RPMI7951 (cell line): Measurements from ENCODE around the gene EPHX1. TPM values are rescaled to one million over a fixed set of nuclear protein-coding genes. Genes with fewer than 3 reads are reported as not detected.
A peak's percentile ranks its signal among the peaks of the same experiment; 100 is the strongest.
"Not testable (repeated sequence)": the region's sequence is repeated elsewhere in the genome, so short reads cannot be mapped to it uniquely, and the experiment has no call there.

Experiments
- DNase-seq: peaks from one replicate; pipeline ENCODE4 v3.0.0-alpha.2; 2012; ENCODE audit warnings: low read depth
- total RNA-seq: library from RNA; depleted of rRNA; stranded (reverse); fragments of >200 nt; shearing (Covaris generic); gene quantifications from 2 replicates; pipeline ENCODE4 v1.2.3, GENCODE V29; 2014; rRNA removed

EPHX1 gene
- total RNA-seq, result 25.0 and 25.5 TPM in 2 replicates

DNA sequence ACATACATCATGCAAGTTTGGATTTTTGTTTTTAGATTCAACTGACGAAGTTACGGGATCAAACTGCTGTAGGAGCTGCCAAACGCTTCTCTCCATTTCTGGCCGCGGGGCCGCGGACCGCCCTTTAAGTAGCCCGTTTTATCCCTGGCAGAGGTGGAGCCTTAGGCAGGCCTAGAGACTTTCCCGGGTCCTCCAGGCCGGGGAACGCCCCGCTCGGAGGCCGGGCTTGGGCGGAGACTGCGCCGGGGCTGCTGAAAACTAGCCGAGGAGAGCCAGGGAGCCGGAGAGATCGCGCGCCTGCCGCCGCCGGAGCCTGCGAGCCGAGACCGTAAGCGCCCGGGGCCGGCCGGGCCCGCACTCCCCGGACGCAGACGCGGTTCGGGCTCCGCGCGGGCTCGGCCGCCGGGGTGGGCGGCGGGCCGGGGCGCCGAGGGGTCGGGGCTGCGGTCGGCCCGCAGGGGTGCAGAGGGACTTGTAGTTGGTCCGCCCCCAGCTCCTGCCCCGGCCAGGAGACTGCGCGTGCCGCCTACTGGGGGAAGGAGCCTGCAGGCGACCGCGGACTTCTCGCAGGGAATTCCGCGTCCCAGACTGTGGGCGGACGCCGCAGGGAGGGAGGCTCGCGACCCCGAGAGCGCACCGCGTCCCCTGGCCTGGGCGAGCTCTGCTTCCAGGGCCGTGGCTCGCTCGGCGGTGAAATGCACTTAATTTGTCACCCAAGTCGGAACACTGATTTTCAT is at the start of gene EPHX1:
Gene EPHX1, plus strand, starts transcription at position 283 of the 737 bp plus-strand sequence. CDS start 18,606 bp downstream, outside the sequence.
- DNase-seq, result peak; percentile 88

DNA sequence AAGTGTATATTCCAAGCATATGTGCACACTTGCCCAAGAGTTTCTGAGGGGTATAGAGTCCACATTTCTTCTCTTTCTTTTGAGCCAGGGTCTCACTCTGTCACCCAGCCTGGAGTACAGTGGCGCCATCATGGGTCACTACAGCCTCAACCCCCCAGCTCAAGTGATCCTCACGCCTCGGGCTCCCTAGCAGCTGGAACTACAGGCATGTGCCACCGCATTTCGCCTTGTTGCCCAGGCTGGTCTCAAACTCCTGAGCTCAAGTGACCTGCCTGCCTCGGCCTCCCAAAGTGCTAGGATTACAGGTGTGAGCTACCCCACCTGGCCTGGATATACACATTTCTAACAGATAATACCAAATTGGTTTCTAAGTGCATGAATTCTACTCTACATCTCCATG is 49.4 kb upstream of the EPHX1 start:
- no peak for DNase-seq

GRCh38 chr1:225761395-225761794 is 48.5 kb upstream of the EPHX1 start:
- not testable (repeated sequence) for DNase-seq

- no peak for DNase-seq
Observed at GRCh38 chr1:225762002-225762441, 47.9 kb upstream of the EPHX1 start.

GRCh38 chr1:225762444-225762843 is 47.5 kb upstream of the EPHX1 start:
- no peak for DNase-seq

- peak; percentile 94 for DNase-seq
Observed at GRCh38 chr1:225763716-225764548, 46.0 kb upstream of the EPHX1 start.

DNA sequence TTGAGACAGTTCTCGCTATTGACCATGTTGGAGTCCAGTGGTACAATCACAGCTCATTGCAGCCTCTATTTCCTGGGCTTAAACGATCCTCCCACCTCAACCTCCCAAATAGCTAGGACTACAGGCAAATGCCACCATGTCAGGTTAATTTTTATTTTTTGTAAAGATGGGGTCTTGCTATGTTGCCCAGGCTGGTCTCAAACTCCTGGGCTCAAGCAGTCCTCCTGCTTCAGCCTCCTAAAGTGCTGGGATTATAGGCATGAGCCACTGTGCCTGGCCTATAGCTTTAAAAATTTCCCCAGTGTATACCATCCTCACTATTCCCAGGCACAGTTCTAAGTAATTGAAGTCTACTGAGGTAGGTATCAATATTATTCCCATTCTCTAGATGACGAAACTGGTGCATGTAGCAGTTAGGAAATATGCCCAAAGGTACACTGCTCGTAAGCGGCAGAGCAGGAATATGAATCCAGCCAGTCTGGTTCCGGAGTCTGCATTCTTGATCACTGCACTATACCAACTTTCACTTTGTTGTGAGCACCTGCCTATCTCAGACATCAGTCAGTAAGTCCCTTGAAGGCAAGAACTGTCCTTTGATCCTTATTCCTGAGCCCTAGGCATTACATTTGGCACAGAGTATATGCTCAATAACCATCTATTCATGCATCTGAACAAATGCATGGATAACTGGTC is 43.8 kb upstream of the EPHX1 start:
- DNase-seq, result no peak

- DNase-seq, result peak; percentile 98
Observed at GRCh38 chr1:225766967-225767633, 42.8 kb upstream of the EPHX1 start.

DNA sequence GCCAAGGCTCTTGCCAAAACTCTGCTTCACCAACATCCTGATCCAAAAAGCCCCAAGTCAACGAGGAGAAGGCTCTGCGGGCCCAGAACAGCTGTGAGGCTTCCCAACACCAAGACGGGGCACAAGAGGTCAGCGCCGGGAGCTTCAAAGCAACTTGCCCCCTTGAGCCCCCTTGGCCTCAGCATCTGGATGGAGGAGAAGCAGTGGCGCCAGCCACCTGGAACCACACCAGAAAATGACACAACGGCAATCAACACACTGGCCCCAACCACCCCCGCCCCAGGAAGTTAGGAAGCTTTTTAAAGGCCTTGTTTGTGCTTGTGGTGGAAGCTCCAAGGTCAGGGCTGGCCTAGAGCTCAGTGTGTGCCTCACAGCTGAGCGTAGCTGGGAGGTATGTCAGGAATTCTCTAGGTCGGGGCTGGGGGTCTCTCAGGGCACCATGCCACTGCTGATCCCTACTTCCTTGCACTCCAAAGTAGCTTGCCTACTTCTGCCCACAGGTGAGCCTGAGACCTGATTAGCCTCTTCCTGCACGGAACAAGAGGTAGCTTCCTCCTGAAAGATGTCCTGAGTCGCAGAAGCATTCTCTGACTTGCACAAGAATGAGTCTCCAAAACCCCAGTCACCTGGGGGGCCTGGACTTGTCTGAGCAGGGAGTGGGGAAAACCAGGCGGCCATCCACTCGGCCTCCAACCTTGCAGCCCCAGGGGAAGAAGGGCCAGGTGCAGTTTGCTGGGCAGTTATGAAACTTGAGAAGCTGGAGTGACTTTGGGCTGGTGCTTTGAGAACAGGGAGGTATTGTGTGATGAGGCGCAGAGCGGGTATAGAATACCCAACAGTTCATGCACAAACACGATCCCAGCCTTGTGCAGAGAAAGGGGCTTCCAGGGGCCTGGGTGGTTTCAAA is 42.0 kb upstream of the EPHX1 start:
- peak; percentile 98 for DNase-seq

GRCh38 chr1:225768662-225769426 is 41.1 kb upstream of the EPHX1 start:
- DNase-seq, result no peak

DNA sequence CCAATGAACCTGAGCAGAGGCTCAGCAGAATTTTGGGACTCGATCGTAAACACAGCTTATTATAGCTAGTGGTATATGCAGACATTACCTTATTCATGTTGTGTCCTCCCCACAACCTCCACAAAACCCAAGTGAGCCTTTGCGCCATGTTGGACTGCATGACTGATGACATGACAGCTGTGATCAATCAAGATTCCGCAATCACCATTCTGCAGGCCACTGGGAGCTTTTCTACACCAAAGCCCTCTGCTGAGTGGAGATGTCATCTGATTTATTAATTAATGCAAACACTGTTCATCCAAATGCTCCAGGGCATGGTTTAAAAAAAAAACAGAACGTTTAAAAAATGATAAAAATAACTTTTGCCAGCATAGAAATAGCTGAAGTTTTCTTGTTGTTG is 40.2 kb upstream of the EPHX1 start:
- no peak for DNase-seq

GRCh38 chr1:225770561-225771248 is 39.2 kb upstream of the EPHX1 start:
- peak; percentile 82 for DNase-seq

- DNase-seq, result no peak
Observed at GRCh38 chr1:225771661-225772322, 38.1 kb upstream of the EPHX1 start.

GRCh38 chr1:225772323-225772768 is 37.6 kb upstream of the EPHX1 start:
- DNase-seq, result peak; percentile 82

DNA sequence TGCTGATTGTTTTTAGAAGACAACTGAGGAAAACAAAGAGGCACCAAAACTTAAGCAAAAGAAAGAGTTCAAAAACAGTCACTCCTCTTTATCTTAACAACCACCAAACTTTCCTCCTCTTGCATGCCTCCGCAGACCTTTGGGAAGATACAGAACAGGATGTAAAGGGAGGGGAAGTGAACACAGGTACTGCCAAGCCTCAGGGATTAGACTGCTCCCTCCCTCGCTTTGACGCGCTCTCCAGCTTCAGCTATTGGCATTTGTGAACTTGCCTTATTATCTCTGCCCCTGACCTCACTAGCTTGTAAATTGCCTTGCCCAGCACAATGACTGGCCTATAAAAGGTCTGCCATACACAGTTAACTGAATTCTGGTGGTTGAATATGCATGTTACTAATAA is 37.1 kb upstream of the EPHX1 start:
- DNase-seq, result no peak

- peak; percentile 39 for DNase-seq
Observed at GRCh38 chr1:225774281-225775147, 35.4 kb upstream of the EPHX1 start.

DNA sequence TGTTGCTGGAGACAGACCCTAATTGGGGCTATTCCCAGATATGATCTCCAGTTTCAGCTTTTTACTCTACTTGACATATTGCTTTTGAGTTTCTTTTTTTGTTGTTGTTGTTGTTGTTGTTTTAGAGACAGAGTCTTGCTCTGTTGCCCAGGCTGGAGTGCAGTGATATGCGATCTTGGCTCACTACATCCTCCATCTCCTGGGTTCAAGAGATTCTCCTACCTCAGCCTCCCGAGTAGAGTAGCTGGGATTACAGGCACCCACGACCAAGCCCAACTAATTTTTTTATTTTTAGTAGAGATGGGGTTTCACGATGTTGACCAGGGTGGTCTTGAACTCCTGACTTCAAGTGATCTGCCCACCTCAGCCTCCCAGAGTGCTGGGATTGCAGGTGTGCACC is 33.6 kb upstream of the EPHX1 start:
- no peak for DNase-seq
